Measurements from ENCODE around the gene GALNT7. TPM values are rescaled to one million over a fixed set of nuclear protein-coding genes. Genes with fewer than 3 reads are reported as not detected.

Gene GALNT7
- total RNA-seq, 1 experiment from 2014 or later = 13.8 TPM

GRCh38 chr4:173367946-173368345 is 199.3 kb downstream of the GALNT7 start:
- H3K9ac ChIP-seq (ENCODE audit: low read length) = no peak overlapping the region
- no peaks in the 10 kb centered on the region for H3K9me3 ChIP-seq (ENCODE audit: low read length)
- intact Hi-C loops (cut with micrococcal nuclease) = loop anchor here (5.0 kb wide), 1 partner anchor 49 kb away; no protein-coding TSS in a partner anchor
- TF ChIP-seq EZH2 (IDR thresholded peaks at IDR 0.05; ENCODE audit: low read length, unreplicated experiment) (no peak), EZH2phosphoT487 (IDR thresholded peaks at IDR 0.05; ENCODE audit: borderline replicate concordance, low read length) (no peak), CTCF (conservative IDR thresholded peaks at IDR 0.05; ENCODE audit: low read depth, low read length) (no peak)
- H3K27me3 ChIP-seq (ENCODE audit: low read length) = no peaks in the 10 kb centered on the region
- no peaks in the 10 kb centered on the region for H3K9me2 ChIP-seq (replicated peaks; ENCODE audit: low read length)
- peaks cover 13% of the 10 kb centered on the region for H3K4me1 ChIP-seq (ENCODE audit: insufficient read depth, low read length)
- no peaks in the 10 kb centered on the region for H3F3A ChIP-seq (ENCODE audit: low read length, unreplicated experiment)
- DNase-seq (peak; percentile 23), ATAC-seq (no peak)
- no peaks in the 10 kb centered on the region for H3K36me3 ChIP-seq (ENCODE audit: low read depth, low read length)
- no TSS peak for BruUV-seq (replicated peaks)
- ChIA-PET POLR2A (ENCODE audit: unreplicated experiment) (no interaction called here), CTCF (no interaction called here)
- H4K20me1 ChIP-seq (ENCODE audit: low read length) = no peaks in the 10 kb centered on the region
- H3K79me2 ChIP-seq (ENCODE audit: low read length) = peaks cover 17% of the 10 kb centered on the region
- H2AFZ ChIP-seq (ENCODE audit: low read length) = peak overlapping the region; percentile 40; the same call in 1 of the 2 replicates
- peak overlapping the region; percentile 37 for H3K4me2 ChIP-seq (ENCODE audit: low read length)
- H3K4me3 ChIP-seq (ENCODE audit: low read length) = peak overlapping the region; percentile 40; the same call in 1 of the 2 replicates
- H3K27ac ChIP-seq (ENCODE audit: low read length) = no peak overlapping the region

- TF ChIP-seq EZH2 (IDR thresholded peaks at IDR 0.05; ENCODE audit: low read length, unreplicated experiment) (no peak), CTCF (conservative IDR thresholded peaks at IDR 0.05; ENCODE audit: low read depth, low read length) (no peak), EZH2phosphoT487 (IDR thresholded peaks at IDR 0.05; ENCODE audit: borderline replicate concordance, low read length) (no peak)
- DNase-seq (no peak), ATAC-seq (peak; percentile 5)
- CTCF ChIA-PET = interaction anchor here (0.6 to 1.0 kb wide), 2 partner anchors 36 to 68 kb away, joined by 3 to 4 read pairs; partner anchors contain the start of gene HMGB2
- Histone ChIP-seq H3K9me2 (replicated peaks; ENCODE audit: low read length) (no peaks in the 10 kb centered on the region), H3K9ac (ENCODE audit: low read length) (peak overlapping the region; percentile 69), H3K9me3 (ENCODE audit: low read length) (no peaks in the 10 kb centered on the region), H3F3A (ENCODE audit: low read length, unreplicated experiment) (no peaks in the 10 kb centered on the region), H3K27me3 (ENCODE audit: low read length) (no peaks in the 10 kb centered on the region), H2AFZ (ENCODE audit: low read length) (peak overlapping the region; percentile 90), H3K4me2 (ENCODE audit: low read length) (peak overlapping the region; percentile 90), H3K36me3 (ENCODE audit: low read depth, low read length) (no peaks in the 10 kb centered on the region), H3K27ac (ENCODE audit: low read length) (peak overlapping the region; percentile 59), H3K79me2 (ENCODE audit: low read length) (peaks cover 34% of the 10 kb centered on the region), H3K4me1 (ENCODE audit: insufficient read depth, low read length) (peaks cover 18% of the 10 kb centered on the region), H3K4me3 (ENCODE audit: low read length) (peak overlapping the region; percentile 90), H4K20me1 (ENCODE audit: low read length) (0 out of 2 replicates have a peak, but pooled peaks cover 4% of the 10 kb centered on the region)
- intact Hi-C loops (cut with micrococcal nuclease) = no loop called here
- BruUV-seq (replicated peaks) = TSS peak; percentile 39
- POLR2A ChIA-PET (ENCODE audit: unreplicated experiment) = interaction anchor here (0.5 to 1.4 kb wide), 5 partner anchors 35 to 988 kb away, joined by 3 to 52 read pairs (median 4); partner anchors contain the start of gene HMGB2
Measured at GRCh38 chr4:173370130-173370476, 201.5 kb downstream of the GALNT7 start.

Data from PC-3 (cell line).